Spinal cord (tissue), 10 donors: ENCODE measurements around the gene NEU1. TPM values are rescaled to one million over a fixed set of nuclear protein-coding genes. Genes with fewer than 3 reads are reported as not detected.
"Not testable (repeated sequence)": the region's sequence is repeated elsewhere in the genome, so short reads cannot be mapped to it uniquely, and the experiment has no call there.

Source experiments
- DNase-seq, 6 donors: peaks; one replicate each; pipeline versions ENCODE4 v3.0.0 to v3.0.0-alpha.2; 2013 to 2015; ENCODE audit warnings: low spot score in 6 of 6, low read depth in 4 of 6
- H3K27ac ChIP-seq: one replicate; pipeline ENCODE4 v1.5.1; 2013; ENCODE audit warnings: low read depth, low read length, control low read depth
- H3K27me3 ChIP-seq: one replicate; pipeline ENCODE4 v1.6.1; 2013; ENCODE audit warnings: low read length; ENCODE audit not compliant: control insufficient read depth, insufficient read depth
- H3K36me3 ChIP-seq: one replicate; pipeline ENCODE4 v1.6.1; 2013; ENCODE audit warnings: low read length; ENCODE audit not compliant: control insufficient read depth, insufficient read depth
- H3K4me1 ChIP-seq: one replicate; pipeline ENCODE4 v1.6.1; 2013; ENCODE audit warnings: low read length; ENCODE audit not compliant: control insufficient read depth, insufficient read depth
- H3K4me3 ChIP-seq: one replicate; pipeline ENCODE4 v1.5.1; 2013; ENCODE audit warnings: low read depth, low read length, control low read depth
- H3K9me3 ChIP-seq: one replicate; pipeline ENCODE4 v1.6.1; 2013; ENCODE audit warnings: low read length; ENCODE audit not compliant: control insufficient read depth, insufficient read depth
- WGBS: methylation state at CpG from one replicate; pipeline ENCODE4 v1.1.5; 2013; ENCODE audit warnings: missing lambda C conversion rate; ENCODE audit not compliant: insufficient coverage; 5-methylcytosine and 5-hydroxymethylcytosine counted together
- polyA plus RNA-seq, 2 donors: library from polyadenylated mRNA; unstranded; fragments of 120-200 nt; gene quantifications; one replicate each; pipeline ENCODE4 v1.2.1, GENCODE V29; 2013; ENCODE audit not compliant: insufficient read length in 2 of 2
- total RNA-seq, 2 donors: library from RNA; depleted of rRNA in 1 of 2; stranded (reverse); fragments of 120-200 nt in 1 of 2; fragments of >200 nt in 1 of 2; gene quantifications; one replicate each; pipeline versions ENCODE4 v1.2.3 to v1.2.4, GENCODE V29; 2013 to 2014
- donor health status: healthy.

Gene NEU1
- total and polyA plus RNA-seq, 4 donors, result 21.9 to 47.5 (median 24.5) TPM

DNA sequence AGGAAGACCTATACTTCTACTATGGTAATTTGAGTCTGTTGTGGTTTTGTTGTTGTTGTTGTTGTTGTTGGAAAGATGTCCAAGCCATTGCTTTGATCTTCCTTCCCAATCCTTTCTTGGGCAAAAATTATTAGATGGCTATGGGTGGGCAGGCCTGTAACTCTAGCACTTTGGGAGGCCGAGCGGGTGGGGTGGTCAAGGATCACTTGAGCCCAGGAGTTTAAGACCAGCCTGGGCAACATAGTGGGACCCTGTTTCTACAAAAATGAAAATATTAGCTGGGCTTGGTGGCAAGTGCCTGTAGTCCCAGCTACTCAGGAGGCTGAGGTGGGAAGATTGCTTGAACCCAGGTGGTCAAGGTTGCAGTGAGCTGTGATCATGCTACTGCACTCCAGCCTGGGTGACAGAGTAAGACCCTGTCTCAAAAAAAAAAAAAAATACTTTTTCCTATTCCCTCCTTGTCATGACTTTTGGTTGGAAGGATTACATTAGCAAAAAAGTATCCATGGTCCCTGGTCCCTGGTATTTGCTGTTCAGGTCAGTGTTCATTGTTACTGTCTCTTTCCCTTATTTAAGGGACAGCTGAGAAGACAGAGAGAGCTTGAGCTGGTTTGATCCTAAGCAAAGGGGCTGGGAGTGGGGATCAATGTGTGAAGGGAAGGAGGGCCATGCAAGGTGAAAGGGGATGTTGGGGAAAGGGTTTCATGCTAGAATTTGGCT, 11.7 kb downstream of the NEU1 start:
- WGBS, result 94% methylated on average over 2 of the region's 2 CpGs

DNA sequence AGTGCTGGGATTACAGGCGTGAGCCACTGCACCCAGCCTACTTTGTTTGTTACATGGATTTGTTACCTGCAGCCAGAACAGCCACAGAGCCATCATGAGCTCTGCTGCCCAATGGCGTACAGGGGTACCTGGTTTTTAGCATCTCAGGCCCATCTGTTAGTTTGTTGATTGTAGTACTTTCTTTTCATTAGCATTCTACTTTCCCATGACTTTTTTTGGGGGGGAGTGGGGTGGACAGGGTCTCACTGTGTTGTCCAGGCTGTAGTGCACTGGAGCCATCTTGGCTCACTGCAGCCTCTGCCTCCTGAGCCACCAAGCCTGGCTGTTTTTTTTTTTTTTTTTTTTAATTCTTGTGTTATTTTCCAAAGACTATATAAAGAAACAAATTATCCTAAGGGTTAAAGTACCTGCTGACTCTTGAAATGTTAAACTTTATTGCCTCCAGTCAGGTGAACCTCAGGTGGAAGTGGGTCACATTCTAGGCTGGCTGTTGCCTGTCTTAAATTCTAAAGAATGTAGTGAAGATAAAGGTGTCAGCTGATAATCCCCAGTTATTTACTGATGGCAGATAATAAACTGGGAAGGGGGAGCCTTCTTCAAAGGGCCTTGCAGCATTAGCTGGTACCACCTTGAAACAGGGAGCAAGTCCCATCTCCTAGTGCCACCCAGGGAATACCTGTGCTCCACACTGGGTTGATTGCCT, 15.2 kb downstream of the NEU1 start:
- no peaks in the 10 kb centered on the region for H3K27me3 ChIP-seq
- peaks cover 3% of the 10 kb centered on the region for H3K36me3 ChIP-seq
- no peaks in the 10 kb centered on the region for H3K9me3 ChIP-seq
- WGBS, result 100% methylated on average over 1 of the region's 2 CpGs
- no peak overlapping the region for H3K27ac ChIP-seq
- no peak overlapping the region for H3K4me3 ChIP-seq
- no peak for DNase-seq
- no peaks in the 10 kb centered on the region for H3K4me1 ChIP-seq

More for the DNA sequence above, 11.7 kb downstream of the NEU1 start:
- H3K27ac ChIP-seq, result no peak overlapping the region
- no peaks in the 10 kb centered on the region for H3K9me3 ChIP-seq
- H3K27me3 ChIP-seq, result no peaks in the 10 kb centered on the region
- no peak for DNase-seq
- H3K36me3 ChIP-seq, result peaks cover 5% of the 10 kb centered on the region
- H3K4me1 ChIP-seq, result no peaks in the 10 kb centered on the region
- H3K4me3 ChIP-seq, result no peak overlapping the region

DNA sequence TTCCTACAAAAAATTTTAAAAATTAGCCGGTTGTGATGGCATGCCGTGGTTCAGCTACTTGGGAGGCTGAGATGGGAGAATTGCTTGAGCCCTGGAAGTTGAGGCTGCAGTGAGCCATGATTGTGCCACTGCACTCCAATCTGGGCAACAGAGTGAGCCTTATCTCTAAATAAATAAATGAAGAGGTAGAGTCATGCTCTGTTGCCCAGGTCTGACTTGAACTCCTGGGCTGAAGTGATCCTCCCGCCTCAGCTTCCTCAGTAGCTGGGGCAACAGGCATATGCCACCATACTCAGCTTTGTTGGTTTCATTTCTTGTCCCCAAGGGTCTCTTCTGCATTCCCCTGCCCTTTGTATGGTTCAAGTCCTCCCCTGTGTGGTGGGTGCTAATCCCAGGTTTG, 18.1 kb downstream of the NEU1 start:
- no peak overlapping the region for H3K27ac ChIP-seq
- H3K4me3 ChIP-seq, result no peak overlapping the region
- no peaks in the 10 kb centered on the region for H3K4me1 ChIP-seq
- H3K36me3 ChIP-seq, result peaks cover 18% of the 10 kb centered on the region
- H3K9me3 ChIP-seq, result no peaks in the 10 kb centered on the region
- no peaks in the 10 kb centered on the region for H3K27me3 ChIP-seq
- 90% methylated on average over 1 of the region's 3 CpGs for WGBS
- no peak for DNase-seq

DNA sequence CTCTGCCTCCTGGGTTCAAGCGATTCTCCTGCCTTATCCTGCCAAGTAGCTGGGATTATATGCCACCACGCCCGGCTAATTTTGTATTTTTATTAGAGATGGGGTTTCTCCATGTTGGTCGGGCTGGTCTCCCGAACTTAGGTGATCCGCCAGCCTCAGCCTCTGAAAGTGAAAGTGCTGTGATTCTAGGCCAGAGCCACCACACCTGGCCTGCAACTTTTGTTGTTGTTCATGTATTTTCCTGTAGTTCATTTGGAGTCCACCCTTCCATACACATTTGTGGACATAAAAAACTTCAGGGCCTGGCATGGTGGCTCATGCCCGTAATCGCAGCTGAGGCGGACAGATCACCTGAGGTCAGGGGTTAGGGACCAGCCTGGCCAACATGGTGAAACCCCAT, 20.6 kb downstream of the NEU1 start:
- Histone ChIP-seq H3K9me3 (no peaks in the 10 kb centered on the region), H3K36me3 (peaks cover 41% of the 10 kb centered on the region), H3K4me1 (peaks cover 16% of the 10 kb centered on the region), H3K27me3 (no peaks in the 10 kb centered on the region), H3K4me3 (no peak overlapping the region), H3K27ac (no peak overlapping the region)
- DNase-seq, result no peak
- 98% methylated on average over 5 of the region's 9 CpGs for WGBS

DNA sequence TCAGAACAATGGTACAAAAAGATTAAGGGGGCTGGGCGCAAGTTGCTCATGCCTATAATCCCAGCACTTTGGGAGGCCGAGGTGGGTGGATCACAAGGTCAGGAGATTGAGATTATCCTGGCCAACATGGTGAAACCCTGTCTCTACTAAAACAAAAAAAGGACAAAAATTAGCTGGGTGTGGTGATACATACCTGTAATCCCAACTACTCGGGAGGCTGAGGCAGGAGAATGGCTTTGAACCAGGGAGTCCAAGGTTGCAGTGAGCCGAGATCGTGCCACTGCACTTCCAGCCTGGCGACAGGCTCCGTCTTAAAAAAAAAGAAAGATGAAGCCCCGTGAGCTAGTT, 22.9 kb downstream of the NEU1 start:
- not testable (repeated sequence) for H3K27ac ChIP-seq, H3K4me3 ChIP-seq, H3K9me3 ChIP-seq, H3K27me3 ChIP-seq, DNase-seq
- Histone ChIP-seq H3K4me1 (peaks cover 30% of the 10 kb centered on the region), H3K36me3 (peaks cover 42% of the 10 kb centered on the region)
- 86% methylated on average over 4 of the region's 8 CpGs for WGBS

DNA sequence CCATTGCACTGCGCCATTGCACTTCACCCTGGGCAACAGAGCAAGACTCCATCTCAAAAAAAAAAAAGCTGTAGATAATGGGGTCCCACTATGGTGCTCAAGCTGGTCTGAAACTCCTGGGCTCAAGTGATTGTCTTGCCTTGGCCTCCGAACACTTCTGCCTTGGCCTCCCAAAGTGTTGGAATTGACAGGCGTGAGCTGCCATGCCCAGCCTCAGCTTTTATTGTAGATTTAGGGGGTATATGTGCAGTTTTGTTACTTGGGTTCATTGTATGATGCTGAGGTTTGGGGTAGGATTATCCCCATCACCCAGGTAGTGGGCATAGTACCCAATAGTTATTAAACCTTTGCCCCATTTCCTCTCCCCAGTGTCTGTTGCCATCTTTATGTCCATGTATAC, 23.7 kb downstream of the NEU1 start:
- Histone ChIP-seq H3K27ac (no peak overlapping the region), H3K4me1 (peaks cover 34% of the 10 kb centered on the region), H3K4me3 (no peak overlapping the region), H3K36me3 (peaks cover 42% of the 10 kb centered on the region), H3K9me3 (no peaks in the 10 kb centered on the region), H3K27me3 (no peaks in the 10 kb centered on the region)
- 100% methylated on average over 1 of the region's 3 CpGs for WGBS
- no peak for DNase-seq

DNA sequence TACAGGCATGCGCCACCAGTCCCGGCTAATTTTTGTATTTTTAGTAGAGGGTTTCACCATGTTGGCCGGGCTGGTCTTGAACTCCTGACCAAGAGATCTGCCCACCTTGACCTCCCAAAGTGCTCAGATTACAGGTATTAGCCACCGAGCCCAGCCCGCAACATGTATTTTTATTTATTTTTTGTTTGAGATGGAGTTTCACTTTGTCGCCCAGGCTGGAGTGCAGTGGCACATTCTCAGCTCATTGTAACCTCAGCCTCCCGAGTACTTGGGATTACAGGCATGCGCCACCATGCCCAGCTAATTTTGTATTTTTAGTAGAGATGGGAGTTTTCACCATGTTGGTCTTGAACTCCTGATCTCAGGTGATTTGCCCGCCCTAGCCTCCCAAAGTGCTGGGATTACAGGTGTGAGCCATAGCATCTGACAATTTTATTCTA, 24.5 kb downstream of the NEU1 start:
- DNase-seq, H3K27ac ChIP-seq, H3K27me3 ChIP-seq, H3K9me3 ChIP-seq, H3K4me3 ChIP-seq: not testable (repeated sequence)
- H3K36me3 ChIP-seq, result peaks cover 42% of the 10 kb centered on the region
- H3K4me1 ChIP-seq, result peaks cover 40% of the 10 kb centered on the region
- WGBS, result 92% methylated on average over 3 of the region's 9 CpGs

DNA sequence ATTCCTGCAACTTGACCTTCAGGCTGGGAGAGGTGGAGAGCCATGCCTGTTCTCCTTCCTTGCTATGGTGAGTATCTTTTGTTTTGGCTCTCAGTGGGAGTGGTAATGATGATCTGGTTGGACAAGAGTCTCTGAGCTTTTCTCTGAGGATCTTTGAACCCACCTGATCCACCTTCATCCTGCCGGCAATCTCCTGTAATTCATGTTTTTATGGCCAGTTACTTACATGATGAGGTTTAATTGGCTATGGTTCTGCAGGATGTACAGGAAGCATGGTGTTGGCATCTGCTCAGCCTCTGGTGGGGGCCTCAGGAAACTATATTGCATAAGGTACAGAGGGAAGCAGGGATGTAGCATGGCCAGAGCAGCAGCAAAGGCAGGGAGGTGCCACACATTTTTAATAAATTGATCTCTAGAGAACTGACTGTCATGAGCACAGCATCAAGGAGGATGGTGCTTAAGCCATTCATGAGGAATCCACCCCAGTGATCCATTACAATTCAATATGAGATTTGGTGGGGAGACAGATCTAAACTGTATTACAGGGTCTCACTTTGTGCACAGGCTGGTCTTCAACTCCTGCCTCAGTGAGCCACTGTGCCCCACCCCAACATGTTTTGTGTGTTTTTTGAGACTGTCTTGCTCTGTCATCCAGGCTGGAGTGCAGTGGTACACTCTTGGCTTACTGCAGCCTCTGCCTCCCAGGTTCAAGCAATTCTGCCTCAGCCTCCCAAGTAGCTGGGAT, 25.1 kb downstream of the NEU1 start:
- DNase-seq, result no peak
- peak overlapping the region; percentile 33 for H3K27ac ChIP-seq
- H3K4me3 ChIP-seq, result peak overlapping the region; percentile 21
- H3K27me3 ChIP-seq, result no peaks in the 10 kb centered on the region
- peaks cover 42% of the 10 kb centered on the region for H3K36me3 ChIP-seq
- WGBS, result 80% methylated on average over 1 of the region's 1 CpG
- H3K4me1 ChIP-seq, result peaks cover 40% of the 10 kb centered on the region
- H3K9me3 ChIP-seq, result no peaks in the 10 kb centered on the region

DNA sequence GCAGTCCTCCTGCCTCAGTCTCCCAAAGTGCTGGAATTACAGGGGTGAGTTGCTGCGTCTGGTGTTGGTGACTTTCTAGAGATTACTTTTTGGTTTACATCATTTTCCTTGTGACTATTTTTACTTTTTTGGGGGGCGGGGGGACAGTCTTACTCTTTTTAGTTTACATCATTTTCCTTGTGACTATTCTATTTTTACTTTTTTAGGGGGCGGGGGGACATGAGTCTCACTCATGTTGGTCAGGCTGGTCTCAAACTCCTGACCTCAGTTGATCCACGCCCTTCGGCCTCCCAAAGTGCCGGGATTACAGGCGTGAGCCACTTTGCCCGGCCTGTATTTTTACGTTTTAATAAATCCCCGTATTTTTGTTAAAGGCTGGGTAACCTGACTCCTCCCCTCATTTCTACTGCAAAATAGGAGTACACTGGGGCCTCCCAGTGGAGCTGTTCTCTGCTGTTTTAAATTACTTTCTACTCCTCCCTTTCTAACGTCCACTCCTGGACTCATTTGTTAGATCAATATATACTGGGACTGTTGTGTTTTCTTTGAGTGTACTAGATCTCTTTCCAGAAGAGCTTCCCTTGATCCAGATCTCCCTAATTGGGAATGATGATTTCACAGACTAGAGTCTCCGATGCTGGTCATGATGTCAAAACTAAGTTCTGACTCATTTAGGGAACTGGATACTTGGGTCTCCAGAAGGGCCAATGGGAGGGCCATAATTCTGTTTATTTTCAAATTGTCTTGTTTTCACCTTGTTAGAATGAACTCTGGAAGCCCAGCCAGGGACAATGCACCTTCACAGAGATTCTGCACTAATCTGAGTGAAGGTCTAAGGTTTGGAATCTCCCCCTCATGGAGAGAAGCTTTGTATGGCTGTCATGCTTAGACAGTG, 25.9 kb downstream of the NEU1 start:
- Histone ChIP-seq H3K9me3 (no peaks in the 10 kb centered on the region), H3K4me3 (peak overlapping the region; percentile 98), H3K36me3 (peaks cover 42% of the 10 kb centered on the region), H3K27me3 (no peaks in the 10 kb centered on the region), H3K4me1 (peaks cover 40% of the 10 kb centered on the region), H3K27ac (peak overlapping the region; percentile 41)
- 75% methylated on average over 8 of the region's 12 CpGs for WGBS
- no peak for DNase-seq
